PFSK-1 (cell line): Measurements from ENCODE around the gene CNTNAP5.

Experiments used
- FOXP2 ChIP-seq: optimal IDR thresholded peaks from 2 replicates; pipeline ENCODE3; 2011; ENCODE audit warnings: borderline replicate concordance, control low read depth, inconsistent platforms; ENCODE audit not compliant: insufficient read depth; ENCODE audit errors: extremely low read length, extremely low read depth
- POLR2AphosphoS5 ChIP-seq: IDR thresholded peaks from 2 replicates; pipeline ENCODE4 v1.6.1; 2012; ENCODE audit warnings: low read depth, mild to moderate bottlenecking, control low read depth, low read length, moderate library complexity
- SIN3A ChIP-seq: IDR thresholded peaks from 2 replicates; pipeline ENCODE4 v1.6.1; 2012; ENCODE audit warnings: mild to moderate bottlenecking, low read length, moderate library complexity, borderline replicate concordance; ENCODE audit not compliant: insufficient read depth
- TAF1 ChIP-seq: IDR thresholded peaks from 2 replicates; pipeline ENCODE4 v1.6.1; 2012; ENCODE audit warnings: low read length, control low read depth, borderline replicate concordance; ENCODE audit not compliant: insufficient read depth
- TF ChIP-seq, protein P1 (sequence below), 2 experiments: IDR thresholded peaks; 2 replicates each; pipeline versions ENCODE4 v1.6.1 to v1.8.0; 2011 to 2012; ENCODE audit warnings: low read depth in 2 of 2, low read length in 2 of 2, control low read depth in 1 of 2, inconsistent platforms in 1 of 2, mild to moderate bottlenecking in 1 of 2, moderate library complexity in 1 of 2; ENCODE audit not compliant: insufficient read depth in 1 of 2

Gene CNTNAP5

GRCh38 chr2:124571836-124572235, 546.7 kb downstream of the CNTNAP5 start:
- TF ChIP-seq TAF1 (no peak), FOXP2 (no peak), POLR2AphosphoS5 (no peak), SIN3A (no peak)
- TF ChIP-seq, protein P1, sequence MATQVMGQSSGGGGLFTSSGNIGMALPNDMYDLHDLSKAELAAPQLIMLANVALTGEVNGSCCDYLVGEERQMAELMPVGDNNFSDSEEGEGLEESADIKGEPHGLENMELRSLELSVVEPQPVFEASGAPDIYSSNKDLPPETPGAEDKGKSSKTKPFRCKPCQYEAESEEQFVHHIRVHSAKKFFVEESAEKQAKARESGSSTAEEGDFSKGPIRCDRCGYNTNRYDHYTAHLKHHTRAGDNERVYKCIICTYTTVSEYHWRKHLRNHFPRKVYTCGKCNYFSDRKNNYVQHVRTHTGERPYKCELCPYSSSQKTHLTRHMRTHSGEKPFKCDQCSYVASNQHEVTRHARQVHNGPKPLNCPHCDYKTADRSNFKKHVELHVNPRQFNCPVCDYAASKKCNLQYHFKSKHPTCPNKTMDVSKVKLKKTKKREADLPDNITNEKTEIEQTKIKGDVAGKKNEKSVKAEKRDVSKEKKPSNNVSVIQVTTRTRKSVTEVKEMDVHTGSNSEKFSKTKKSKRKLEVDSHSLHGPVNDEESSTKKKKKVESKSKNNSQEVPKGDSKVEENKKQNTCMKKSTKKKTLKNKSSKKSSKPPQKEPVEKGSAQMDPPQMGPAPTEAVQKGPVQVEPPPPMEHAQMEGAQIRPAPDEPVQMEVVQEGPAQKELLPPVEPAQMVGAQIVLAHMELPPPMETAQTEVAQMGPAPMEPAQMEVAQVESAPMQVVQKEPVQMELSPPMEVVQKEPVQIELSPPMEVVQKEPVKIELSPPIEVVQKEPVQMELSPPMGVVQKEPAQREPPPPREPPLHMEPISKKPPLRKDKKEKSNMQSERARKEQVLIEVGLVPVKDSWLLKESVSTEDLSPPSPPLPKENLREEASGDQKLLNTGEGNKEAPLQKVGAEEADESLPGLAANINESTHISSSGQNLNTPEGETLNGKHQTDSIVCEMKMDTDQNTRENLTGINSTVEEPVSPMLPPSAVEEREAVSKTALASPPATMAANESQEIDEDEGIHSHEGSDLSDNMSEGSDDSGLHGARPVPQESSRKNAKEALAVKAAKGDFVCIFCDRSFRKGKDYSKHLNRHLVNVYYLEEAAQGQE (IDR thresholded peaks at IDR 0.05; ENCODE audit: insufficient read depth in 1 of 2, low read depth in 2 of 2, low read length in 2 of 2): no peak

GRCh38 chr2:124572934-124573634, 548.0 kb downstream of the CNTNAP5 start:
- TF ChIP-seq, protein P1 (IDR thresholded peaks at IDR 0.05; ENCODE audit: insufficient read depth in 1 of 2, low read depth in 2 of 2, low read length in 2 of 2): no peak
- no peak for TF ChIP-seq SIN3A
- no peak for TF ChIP-seq FOXP2
- no peak for TF ChIP-seq TAF1
- no peak for TF ChIP-seq POLR2AphosphoS5

- no peak for TF ChIP-seq FOXP2
- no peak for TF ChIP-seq POLR2AphosphoS5
- TF ChIP-seq TAF1: no peak
- TF ChIP-seq, protein P1 (IDR thresholded peaks at IDR 0.05; ENCODE audit: insufficient read depth in 1 of 2, low read depth in 2 of 2, low read length in 2 of 2): no peak
- no peak for TF ChIP-seq SIN3A
Observed at GRCh38 chr2:124575497-124575896, 550.4 kb downstream of the CNTNAP5 start.

- TF ChIP-seq FOXP2 (no peak), TAF1 (no peak), POLR2AphosphoS5 (no peak), SIN3A (no peak)
- TF ChIP-seq, protein P1 (IDR thresholded peaks at IDR 0.05; ENCODE audit: insufficient read depth in 1 of 2, low read depth in 2 of 2, low read length in 2 of 2): no peak
Observed at GRCh38 chr2:124580263-124580662, 555.2 kb downstream of the CNTNAP5 start.

GRCh38 chr2:124582387-124582786, 557.3 kb downstream of the CNTNAP5 start:
- TF ChIP-seq TAF1: no peak
- TF ChIP-seq FOXP2: no peak
- TF ChIP-seq POLR2AphosphoS5: no peak
- TF ChIP-seq, protein P1 (IDR thresholded peaks at IDR 0.05; ENCODE audit: insufficient read depth in 1 of 2, low read depth in 2 of 2, low read length in 2 of 2): no peak
- no peak for TF ChIP-seq SIN3A
